HG02763 (cell line): ENCODE results near the gene ASTN2.

Experiments used
- ATAC-seq: cut with Tn5 transposase; IDR thresholded peaks from one replicate; pipeline ENCODE4 v1.9.1; 2021; ENCODE audit warnings: mild to moderate bottlenecking, moderate library complexity; ENCODE audit not compliant: unreplicated experiment

Gene ASTN2

GRCh38 chr9:117304549-117304948 lies 110.3 kb downstream of the ASTN2 start:
- no peak for ATAC-seq

- no peak for ATAC-seq
These were observed 111.1 kb downstream of the ASTN2 start for GRCh38 chr9:117303643-117304230.

- no peak for ATAC-seq
These were observed 112.4 kb downstream of the ASTN2 start for GRCh38 chr9:117302487-117302886.

- no peak for ATAC-seq
These were observed 114.3 kb downstream of the ASTN2 start for GRCh38 chr9:117300371-117301110.

GRCh38 chr9:117296453-117296852 lies 118.4 kb downstream of the ASTN2 start:
- ATAC-seq = no peak

- no peak for ATAC-seq
These were observed 121.4 kb downstream of the ASTN2 start for GRCh38 chr9:117293206-117294114.

- no peak for ATAC-seq
These were observed 123.8 kb downstream of the ASTN2 start for GRCh38 chr9:117290856-117291622.

- ATAC-seq = no peak
These were observed 124.5 kb downstream of the ASTN2 start for GRCh38 chr9:117290306-117290840.

- ATAC-seq = no peak
These were observed 128.6 kb downstream of the ASTN2 start for GRCh38 chr9:117286245-117286644.

- ATAC-seq = no peak
These were observed 130.4 kb downstream of the ASTN2 start for GRCh38 chr9:117284414-117284813.

- no peak for ATAC-seq
These were observed 132.3 kb downstream of the ASTN2 start for GRCh38 chr9:117282541-117282940.

- no peak for ATAC-seq
These were observed 136.3 kb downstream of the ASTN2 start for GRCh38 chr9:117278471-117279035.

GRCh38 chr9:117278020-117278419 lies 136.8 kb downstream of the ASTN2 start:
- no peak for ATAC-seq

GRCh38 chr9:117276444-117276843 lies 138.4 kb downstream of the ASTN2 start:
- no peak for ATAC-seq

GRCh38 chr9:117273612-117274011 lies 141.2 kb downstream of the ASTN2 start:
- ATAC-seq = no peak

GRCh38 chr9:117268847-117269446 lies 145.9 kb downstream of the ASTN2 start:
- ATAC-seq = no peak

GRCh38 chr9:117266855-117267497 lies 147.9 kb downstream of the ASTN2 start:
- no peak for ATAC-seq

GRCh38 chr9:117265253-117265652 lies 149.6 kb downstream of the ASTN2 start:
- ATAC-seq = no peak

- no peak for ATAC-seq
These were observed 156.5 kb downstream of the ASTN2 start for GRCh38 chr9:117258184-117258866.
